GM21526 (cell line): ENCODE measurements around the gene DNAJC22.
"Not testable (repeated sequence)": the region's sequence is repeated elsewhere in the genome, so short reads cannot be mapped to it uniquely, and the experiment has no call there.

Source experiments
- ATAC-seq: cut with Tn5 transposase; IDR thresholded peaks from one replicate; pipeline ENCODE4 v1.9.1; 2021; ENCODE audit warnings: moderate library complexity; ENCODE audit not compliant: unreplicated experiment, low FRiP score

Gene DNAJC22

DNA sequence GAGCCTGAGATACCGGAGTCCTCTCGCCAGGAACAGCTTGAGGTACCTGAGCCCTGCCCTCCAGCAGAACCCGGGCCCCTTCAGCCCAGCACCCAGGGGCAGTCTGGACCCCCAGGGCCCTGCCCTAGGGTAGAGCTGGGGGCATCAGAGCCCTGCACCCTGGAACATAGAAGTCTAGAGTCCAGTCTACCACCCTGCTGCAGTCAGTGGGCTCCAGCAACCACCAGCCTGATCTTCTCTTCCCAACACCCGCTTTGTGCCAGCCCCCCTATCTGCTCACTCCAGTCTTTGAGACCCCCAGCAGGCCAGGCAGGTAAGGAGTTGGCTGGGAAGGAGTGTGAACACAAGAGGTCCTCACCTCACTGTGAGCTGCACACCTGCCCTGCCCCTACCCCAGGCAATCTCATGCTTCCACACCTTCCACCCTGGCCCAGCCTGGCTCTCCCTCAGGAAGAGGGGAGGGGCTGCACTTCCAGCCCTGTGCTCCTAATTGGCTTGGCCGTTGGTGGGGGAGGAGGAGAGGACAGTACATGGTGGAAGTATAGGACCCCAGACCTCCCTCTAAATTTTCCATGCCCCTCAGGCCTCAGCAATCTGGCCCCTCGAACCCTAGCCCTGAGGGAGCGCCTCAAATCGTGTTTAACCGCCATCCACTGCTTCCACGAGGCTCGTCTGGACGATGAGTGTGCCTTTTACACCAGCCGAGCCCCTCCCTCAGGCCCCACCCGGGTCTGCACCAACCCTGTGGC, 15.9 kb upstream of the DNAJC22 start:
- ATAC-seq, result no peak

DNA sequence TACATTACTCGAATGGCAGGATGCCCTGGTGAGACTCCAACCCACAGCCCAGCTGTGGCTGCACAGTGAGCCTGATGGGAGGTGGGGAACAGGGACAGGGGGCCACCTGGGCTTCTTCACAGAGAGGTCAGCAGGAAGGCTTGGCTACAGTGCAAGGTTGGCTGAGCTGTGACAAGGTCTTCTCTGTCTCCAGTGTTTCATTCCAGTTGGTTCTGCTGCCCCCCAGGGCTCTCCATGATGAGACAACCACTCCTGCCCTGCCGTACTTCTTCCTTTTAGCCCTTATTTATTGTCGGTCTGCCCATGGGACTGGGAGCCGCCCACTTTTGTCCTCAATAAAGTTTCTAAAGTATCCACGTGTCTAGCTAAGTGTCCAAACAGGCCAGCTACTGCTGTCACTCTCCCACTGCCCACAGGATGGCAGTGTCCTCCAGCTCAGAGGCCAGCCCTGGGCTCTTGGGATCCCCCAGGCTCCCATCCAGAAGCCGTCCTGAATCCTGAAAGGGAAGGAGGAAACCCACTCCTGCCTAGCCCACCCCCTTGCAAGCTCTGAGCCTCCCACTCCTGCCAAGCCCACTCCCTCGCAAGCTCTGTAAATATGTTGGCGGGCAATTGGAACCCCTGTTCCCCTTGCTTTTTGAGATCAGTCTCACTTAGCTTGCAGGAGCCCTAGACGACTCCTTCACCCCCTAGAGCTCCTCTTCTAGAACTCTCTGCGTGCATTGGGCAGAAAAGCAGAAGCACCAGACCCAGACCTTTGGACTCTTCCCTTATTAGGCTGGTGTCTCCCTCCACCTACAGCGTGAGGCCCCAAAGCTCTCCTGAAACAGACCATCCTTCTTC, 15.1 kb upstream of the DNAJC22 start:
- no peak for ATAC-seq

DNA sequence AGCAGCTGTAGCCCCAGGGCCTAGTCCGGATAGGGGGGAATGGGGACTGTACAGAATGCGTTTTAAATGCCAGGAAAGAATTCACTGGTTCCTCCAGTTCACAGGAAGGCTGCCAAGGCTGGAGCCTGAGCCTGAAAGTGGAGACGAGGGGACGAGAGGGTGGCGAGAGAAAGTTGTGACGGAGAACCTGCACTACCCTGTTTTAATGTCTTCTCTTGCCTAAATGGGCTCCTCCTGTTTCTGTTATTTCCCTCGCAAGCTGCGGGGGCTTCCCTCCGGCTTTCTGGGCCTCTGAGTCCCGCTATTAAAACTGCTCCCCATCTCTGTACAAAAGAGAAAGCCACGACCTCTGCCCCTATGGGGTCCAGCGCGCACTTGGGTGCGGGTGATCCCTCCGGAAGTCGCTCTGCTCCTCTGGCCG, 14.2 kb upstream of the DNAJC22 start:
- ATAC-seq, result no peak

DNA sequence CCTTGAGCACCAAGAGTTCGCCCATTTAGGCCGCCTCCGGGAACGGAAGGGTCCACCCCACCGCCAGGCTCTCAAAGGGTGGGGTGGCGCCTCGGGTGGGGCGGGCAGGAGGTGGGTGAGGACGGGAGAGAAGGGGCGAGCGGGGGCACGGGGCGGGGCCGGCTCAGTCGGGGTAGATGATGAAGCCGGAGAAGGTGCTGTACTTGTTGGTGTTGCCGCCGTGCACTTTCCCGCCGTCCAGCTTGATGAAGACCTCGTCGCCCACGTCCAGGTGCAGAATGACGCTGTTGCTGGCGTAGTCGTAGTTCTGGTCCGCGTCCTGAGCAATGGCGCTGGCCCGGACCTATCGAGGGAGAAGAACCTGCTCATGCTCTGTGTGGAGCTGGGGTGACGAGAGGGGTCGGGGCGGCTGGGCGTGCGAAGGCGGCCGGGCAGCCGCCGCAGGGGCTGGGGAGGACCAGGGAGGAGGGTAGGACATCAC, 13.8 kb upstream of the DNAJC22 start:
- ATAC-seq, result no peak

DNA sequence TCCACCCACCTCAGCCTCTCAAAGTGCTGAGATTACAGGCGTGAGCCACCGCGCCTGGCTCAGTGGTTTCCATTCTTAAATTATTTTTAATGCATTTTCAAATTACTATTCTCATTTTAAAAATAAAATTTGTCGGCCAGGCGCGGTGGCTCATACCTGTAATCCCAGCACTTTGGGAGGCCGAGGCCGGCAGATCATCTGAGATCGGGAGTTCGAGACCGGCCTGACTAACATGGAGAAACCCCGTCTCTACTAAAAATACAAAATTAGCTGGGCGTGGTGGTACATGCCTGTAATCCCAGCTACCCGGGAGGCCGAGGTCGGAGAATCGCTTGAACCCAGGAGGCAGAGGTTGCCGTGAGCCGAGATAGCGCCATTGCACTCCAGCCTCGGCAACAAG, 12.9 kb upstream of the DNAJC22 start:
- ATAC-seq, result not testable (repeated sequence)

DNA sequence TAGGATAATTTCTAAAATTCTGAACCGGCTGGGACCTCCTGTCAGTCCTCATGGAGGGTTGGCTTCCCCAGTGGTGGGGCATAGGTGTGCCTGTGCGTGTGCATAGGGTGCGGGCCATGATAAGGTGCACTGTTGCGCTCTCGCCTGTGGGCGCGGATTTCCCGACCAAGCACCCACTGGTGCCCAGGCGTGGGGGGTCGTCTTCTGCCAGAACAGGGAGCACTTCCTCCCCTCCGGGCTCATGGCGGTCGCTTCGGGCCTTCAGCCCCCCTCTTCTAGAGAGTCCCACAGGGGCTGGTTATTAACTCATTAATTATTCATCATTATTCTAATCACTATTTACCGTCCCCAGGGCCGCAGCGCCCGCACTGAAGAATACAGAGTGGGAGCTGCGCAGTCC, 12.5 kb upstream of the DNAJC22 start:
- ATAC-seq, result no peak

DNA sequence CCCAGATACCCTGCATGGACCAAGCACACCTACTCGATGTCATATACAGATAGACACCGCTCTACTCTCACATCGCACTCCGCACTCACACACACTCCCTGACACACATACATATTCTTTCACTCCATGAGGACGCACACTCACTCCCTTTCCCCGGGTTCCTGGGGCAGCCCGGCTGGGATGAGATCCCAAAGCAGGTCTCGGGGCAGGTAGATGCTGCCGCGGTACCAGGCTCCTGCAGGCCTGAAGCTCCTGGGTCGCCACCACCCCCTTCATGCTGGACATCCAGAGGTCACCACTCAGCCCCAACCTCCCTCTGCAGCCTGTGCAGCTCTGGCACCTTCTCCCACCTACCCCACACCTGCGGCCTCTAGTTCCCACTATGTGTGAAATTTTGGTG, 12.0 kb upstream of the DNAJC22 start:
- no peak for ATAC-seq

DNA sequence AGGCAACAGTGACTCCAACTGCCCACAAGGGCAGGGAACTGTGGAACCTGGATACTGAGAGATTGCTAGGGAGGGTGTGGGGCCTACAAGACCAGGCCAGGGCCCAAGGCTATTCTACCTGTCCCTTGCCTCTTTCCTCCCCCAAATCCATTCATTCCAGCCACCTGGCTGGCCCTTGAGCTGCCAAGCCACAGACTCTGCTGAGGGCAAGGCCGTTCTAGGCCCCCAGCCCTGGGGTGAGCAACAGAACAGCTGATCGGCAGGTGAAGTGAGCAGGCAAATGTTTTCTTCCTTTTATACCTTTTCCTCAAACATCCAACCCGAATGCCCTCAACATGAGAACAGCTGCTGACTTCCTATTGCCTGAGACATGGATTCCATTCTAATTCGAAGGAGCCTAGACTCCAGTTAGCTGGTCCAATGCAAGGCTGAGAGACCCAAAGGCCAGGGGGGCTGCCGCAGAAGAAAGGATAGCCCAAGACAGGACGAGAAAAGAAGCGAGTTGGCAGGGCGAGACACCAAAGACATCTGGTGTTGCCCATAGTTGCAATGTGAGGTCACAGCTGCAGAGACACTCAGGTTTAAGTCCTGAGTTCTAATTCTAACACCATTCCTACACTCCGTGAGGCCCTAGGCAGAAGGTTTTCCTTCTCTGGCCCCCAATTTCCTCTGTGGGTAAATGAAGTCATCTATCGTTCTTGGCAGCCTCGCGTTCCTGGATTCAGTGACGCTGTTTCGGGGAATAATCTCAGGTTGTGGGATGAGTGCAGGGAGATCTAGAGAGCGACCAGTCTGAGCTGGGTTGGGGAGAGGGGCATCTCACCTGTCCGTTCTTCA, 11.4 kb upstream of the DNAJC22 start:
- ATAC-seq, result no peak

DNA sequence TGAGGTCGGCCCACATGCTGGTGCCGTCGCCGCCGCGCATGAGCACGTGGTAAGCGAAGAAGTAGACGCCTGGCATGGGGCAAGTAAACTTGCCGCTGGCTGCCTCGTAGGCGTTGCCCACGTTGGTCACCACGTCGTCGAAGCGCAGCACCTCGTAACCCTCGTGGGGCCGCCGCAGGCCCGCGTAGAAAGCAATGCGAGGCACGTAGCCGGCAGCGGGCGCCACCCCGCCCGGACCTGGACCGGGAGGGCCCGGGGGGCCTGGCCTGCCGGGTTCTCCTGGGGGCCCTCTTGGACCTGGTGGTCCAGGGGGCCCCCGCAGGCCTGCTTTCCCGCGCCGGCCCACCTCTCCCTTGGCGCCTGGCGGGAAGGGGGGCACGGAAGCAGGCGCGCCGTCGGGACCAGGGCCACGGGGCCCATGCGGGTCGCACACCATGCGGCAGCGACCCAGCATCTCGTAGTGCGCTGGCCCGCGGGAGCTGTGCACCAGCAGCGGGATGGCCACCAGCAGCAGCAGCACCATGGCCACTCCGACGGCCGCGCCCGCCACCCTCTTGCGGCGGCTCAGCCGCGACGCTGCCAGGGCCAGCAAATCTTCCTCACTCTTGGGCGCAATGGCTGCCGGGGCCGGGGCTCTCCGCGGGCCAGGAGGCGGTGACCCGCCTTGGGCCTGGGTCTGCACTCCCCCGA, 10.6 kb upstream of the DNAJC22 start:
- ATAC-seq, result no peak

DNA sequence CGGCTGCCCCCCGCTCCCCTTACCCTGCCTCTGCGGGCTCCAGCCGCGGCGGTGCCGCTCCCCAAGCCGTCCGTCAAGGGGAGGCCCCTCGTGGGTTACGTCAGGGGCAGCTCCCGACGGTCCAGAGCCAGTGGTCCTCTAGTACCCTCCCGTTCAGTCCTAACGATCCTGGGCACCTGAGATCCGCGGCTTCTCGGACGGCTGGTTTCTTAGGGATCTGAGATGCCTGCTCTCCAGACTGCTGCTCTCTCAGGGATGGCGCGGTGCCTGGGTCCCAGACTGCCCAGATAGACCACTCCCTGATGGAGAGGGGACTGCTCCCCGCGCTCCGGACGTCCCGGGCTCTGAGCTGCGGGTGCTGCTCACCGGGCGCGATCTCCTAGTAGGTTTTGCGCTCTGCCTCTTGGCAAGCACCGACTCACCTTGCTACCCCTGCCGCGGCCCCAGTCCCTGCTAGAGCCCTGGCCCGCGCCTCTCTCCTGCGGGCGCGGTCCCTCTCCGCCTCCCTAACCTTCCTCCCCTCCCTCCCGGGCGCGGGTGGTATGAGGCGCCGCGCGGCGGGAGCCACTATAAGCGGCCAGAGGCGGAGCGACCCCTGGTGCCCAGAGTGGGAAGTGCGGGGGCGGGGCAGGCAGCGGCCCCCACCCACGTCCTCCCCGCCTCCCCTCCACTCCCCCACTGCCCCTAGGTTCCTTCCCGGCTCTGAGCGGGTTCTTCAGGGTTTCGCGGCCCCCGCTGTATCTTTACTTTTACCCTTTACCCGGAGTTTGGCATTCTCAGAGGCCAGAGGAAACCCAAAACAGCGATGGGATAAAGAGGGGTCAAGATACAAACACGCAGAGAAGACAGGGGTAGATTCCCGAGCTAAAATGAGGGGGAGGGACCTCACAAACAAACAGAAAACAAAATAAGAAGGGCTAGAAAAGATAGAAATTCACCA, 9.8 kb upstream of the DNAJC22 start, which contains the start of gene C1QL4:
Gene C1QL4 (minus strand): TSS at position 544 of the 940 bp plus-strand sequence. CDS start 711 bp downstream, outside the sequence.
- ATAC-seq, result no peak

DNA sequence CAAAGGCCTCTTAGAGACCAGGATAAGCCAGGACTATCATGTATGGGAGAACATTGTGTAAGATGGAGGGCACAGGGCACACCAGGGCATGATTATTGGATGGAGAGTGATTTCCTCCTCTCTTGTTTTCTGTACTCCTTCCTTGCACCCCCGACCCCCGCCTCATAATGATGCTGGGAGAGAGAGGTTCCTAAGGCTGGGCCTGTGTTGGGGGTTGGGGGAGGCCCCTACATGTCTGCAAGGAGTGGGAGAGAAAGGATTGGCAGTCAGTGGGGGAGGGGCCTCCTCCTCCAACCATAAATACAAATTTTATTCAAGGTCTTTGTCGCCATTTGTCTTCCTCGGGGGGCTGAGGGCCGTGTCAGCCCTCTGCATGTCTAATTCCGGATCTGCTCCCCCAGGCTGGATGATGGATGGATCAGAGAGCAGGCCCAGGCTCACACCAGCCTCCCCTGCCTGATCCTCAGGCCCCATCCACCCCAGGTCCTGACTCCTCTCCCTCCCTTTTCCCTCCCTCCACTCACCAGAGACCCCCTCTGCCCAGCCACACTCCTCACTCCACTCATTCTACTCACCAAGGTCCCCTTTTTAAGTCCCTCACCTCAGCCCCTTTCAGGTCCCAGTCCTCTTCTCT, 7.7 kb upstream of the DNAJC22 start:
- ATAC-seq, result no peak

DNA sequence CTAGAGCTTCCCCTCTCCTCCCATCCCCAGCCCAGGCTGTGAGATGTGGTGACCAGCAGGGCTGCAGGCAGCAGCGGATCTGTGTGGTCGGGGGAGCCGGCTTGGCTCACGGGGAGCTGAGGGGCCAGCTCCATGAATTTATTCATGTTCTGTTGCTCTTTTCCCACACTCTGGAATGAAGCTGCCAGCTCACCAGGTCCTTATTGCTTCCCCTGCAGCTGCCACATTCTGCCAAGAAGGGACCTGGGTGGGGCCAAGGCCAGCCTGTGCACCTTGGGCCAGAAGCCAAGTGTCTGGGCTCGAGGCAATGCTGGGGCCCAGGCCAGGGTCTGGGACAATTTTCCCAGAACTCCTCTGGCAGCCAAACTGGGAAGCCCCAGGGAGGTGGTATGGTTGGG, 7.2 kb upstream of the DNAJC22 start:
- ATAC-seq, result no peak

DNA sequence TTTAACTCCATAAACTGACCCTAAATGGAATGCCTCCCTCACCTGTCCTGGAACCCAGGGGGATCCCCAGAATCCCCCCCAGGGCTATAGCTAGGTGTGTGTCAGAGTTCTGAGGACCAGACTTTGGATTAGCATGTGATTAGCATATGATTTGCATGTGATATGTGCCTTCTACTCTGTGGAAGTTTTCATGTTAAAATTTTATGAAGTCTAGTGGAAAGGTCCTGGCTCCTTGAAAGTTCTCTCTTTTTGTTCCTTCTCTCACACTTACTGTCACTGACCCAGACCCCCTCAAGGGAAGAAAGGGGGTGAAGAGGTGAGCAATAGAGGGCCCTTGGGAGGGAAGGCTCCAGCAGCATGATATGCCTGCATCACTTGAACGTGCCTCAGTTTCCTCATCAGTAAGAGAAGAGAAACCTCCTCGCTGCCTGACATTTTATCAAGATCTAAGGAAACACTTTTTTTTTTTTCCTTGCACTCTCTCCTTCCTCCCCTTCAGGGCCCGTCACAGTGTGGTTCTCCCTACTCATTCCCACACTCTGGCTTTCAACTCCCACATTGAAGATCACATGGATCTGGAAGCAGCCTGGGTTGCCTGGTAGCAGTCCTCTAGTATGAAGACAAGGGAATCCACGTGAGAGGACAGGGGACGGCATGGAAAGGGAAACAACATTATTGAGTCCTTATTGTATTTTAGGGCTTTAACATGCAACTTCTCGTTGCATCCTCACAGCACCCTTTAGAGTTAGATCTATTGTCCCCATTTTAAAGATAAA, 6.4 kb upstream of the DNAJC22 start:
- no peak for ATAC-seq

DNA sequence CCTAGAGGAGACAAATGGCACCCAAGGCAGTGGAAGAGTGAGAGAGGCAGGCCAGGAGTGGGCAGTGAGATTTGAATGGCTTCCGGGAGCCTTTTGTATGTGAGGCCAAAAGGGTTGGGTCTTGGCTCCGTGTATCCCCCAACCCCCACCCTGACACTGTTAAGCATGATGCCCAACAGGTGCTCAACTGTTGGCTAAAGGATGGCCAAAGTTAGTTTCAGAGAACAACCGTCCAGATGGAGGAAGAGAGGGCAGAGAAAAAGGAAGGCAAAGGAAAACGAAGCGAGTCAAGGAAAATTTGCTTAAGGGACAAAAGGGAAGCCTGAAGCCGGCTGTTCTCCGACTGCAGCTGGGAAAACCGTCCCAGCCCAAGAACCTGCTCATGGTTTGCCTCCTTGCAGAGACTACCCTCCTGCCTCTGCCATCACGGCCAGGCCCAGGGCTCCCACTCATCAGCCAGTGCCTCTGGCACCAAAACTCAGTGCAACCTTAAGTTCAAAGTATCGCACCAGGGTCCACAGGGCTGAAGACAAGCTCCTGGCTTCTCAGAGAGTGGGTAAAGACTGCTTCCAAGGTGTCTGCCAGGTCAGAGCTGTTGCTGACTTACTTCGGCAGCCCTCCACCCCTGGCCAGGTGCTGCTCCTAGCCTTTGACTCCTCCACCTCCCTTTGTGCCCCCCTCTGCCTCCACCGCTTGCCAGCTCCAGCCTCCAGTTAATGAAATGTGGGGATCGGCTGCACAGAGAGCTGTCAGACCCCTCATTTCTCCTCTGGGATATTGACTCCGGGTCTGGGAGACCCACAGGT, 5.5 kb upstream of the DNAJC22 start:
- no peak for ATAC-seq

DNA sequence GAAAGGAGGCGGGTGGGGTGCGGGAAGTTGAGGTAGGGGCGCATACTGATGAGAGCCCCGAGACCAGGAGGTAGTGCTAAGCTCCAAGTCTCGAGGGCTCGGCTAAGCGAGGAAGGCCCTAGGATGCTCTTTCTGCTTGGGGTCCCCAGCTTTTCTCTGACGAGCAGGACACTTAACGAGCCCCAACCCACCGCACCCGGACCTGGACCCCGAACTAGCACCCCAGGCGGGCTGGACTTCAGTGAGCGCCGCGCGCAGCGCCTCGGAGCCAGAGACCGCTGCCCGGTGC, 5.0 kb upstream of the DNAJC22 start:
- ATAC-seq, result no peak

DNA sequence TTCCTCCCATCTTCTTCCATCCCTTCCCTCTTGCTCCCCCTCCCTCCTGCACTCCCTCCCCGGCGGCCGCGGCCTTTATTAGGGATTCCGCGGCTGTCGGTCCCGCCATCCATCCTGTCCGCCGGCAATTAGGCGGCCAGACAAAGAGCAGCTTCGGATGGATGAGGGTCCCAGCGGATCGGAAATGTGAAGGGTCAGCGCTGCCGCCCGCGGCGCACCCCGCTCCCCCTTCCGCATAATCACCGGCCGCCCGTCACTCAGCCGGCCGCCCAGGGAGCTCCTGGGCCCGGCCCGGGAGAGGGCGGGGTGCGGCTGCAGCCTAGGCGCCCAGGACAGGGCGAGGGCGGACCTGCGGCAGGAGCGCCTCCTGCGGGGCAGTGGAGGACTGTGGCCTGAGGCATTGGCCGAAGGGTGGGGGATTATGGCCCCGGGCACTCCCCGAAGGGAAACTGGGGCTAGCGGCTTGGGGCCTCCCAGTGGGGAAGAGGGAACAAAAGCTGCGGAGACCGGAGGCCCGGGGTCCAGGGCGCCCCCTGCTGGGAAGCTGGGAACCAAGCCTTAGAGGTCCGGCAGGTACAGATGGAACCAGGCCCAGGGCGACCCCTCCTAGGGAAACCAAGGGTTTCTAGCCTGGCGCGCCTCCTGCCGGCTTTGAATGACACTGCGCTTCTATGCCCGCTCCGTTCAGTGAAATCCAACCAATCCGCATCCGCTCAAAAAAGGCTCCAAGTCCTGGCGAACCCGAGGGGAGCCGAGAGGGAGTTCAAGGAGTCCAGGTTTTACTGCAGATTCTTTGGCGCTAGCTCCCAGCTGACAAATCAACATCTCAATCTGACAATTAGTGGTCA, 4.4 kb upstream of the DNAJC22 start:
- peak; percentile 57 for ATAC-seq
